Endodermal cell (in vitro differentiated cells): ENCODE data around the gene FERMT3. TPM values are rescaled to one million over a fixed set of nuclear protein-coding genes. Genes with fewer than 3 reads are reported as not detected.
"Not testable (repeated sequence)": the region's sequence is repeated elsewhere in the genome, so short reads cannot be mapped to it uniquely, and the experiment has no call there.

Experiments used
- DNase-seq: peaks from one replicate; pipeline ENCODE4 v3.0.0-alpha.2; 2017
- H3K27ac ChIP-seq: 2 replicates; pipeline ENCODE4 v1.5.1; 2013; ENCODE audit warnings: mild to moderate bottlenecking, low read depth, low read length, moderate library complexity
- H3K27me3 ChIP-seq: 2 replicates; pipeline ENCODE4 v1.6.1; 2013; ENCODE audit warnings: mild to moderate bottlenecking, low read length, moderate library complexity; ENCODE audit not compliant: insufficient read depth, control insufficient read depth, poor library complexity, severe bottlenecking
- H3K36me3 ChIP-seq: 2 replicates; pipeline ENCODE4 v1.7.0; 2013; ENCODE audit warnings: mild to moderate bottlenecking, low read length, moderate library complexity; ENCODE audit not compliant: control insufficient read depth, insufficient read depth
- H3K4me1 ChIP-seq: one replicate; pipeline ENCODE4 v1.7.0; 2013; ENCODE audit warnings: low read length; ENCODE audit not compliant: control insufficient read depth, insufficient read depth
- H3K4me3 ChIP-seq: 2 replicates; pipeline ENCODE4 v1.5.1; 2013; ENCODE audit warnings: mild to moderate bottlenecking, low read length, moderate library complexity
- H3K9ac ChIP-seq: 2 replicates; pipeline ENCODE4 v1.6.1; 2013; ENCODE audit warnings: mild to moderate bottlenecking, low read length, moderate library complexity; ENCODE audit not compliant: poor library complexity, severe bottlenecking; ENCODE audit errors: extremely low read depth
- H3K9me3 ChIP-seq: 2 replicates; pipeline ENCODE4 v1.6.1; 2013; ENCODE audit warnings: mild to moderate bottlenecking, low read length, moderate library complexity; ENCODE audit not compliant: control insufficient read depth
- H3K27ac Mint-ChIP-seq: 2 replicates; pipeline ENCODE4 v1.8.0; 2020; ENCODE audit warnings: mixed read lengths
- H3K27me3 Mint-ChIP-seq: 2 replicates; pipeline ENCODE4 v1.8.0; 2021; ENCODE audit warnings: mild to moderate bottlenecking, mixed read lengths; ENCODE audit not compliant: insufficient read depth
- H3K36me3 Mint-ChIP-seq: 2 replicates; pipeline ENCODE4 v1.8.0; 2020; ENCODE audit warnings: low read depth, mixed read lengths
- H3K4me1 Mint-ChIP-seq: 2 replicates; pipeline ENCODE4 v1.8.0; 2020; ENCODE audit warnings: mixed read lengths
- H3K4me3 Mint-ChIP-seq: 2 replicates; pipeline ENCODE4 v1.8.0; 2020; ENCODE audit warnings: mild to moderate bottlenecking, moderate library complexity, mixed read lengths
- H3K9me3 Mint-ChIP-seq: 2 replicates; pipeline ENCODE4 v1.8.0; 2020; ENCODE audit warnings: mild to moderate bottlenecking, mixed read lengths
- CTCF ChIP-seq: fragments of 200-600 bp; sonication (generic); conservative IDR thresholded peaks from 2 replicates; pipeline ENCODE4 v1.5.0; 2021; ENCODE audit warnings: antibody characterized with exemption, mild to moderate bottlenecking
- WGBS, 2 experiments: methylation state at CpG; one replicate each; pipeline versions ENCODE4 v1.1.5 to v1.1.7; 2013; ENCODE audit warnings: missing lambda C conversion rate in 2 of 2, mixed read lengths in 1 of 2; ENCODE audit not compliant: insufficient coverage in 1 of 2, insufficient read length in 1 of 2; 5-methylcytosine and 5-hydroxymethylcytosine counted together
- long read RNA-seq, 4 experiments: library from polyadenylated mRNA in 2 of 4; library from RNA in 1 of 4; library from capped mRNA in 1 of 4; stranded (forward) in 3 of 4; unstranded in 1 of 4; transcript quantifications; one replicate each; pipeline ENCODE4 v2.0.0, GENCODE V29; 2020 to 2021; ENCODE audit warnings: inconsistent platforms in 1 of 4
- polyA plus RNA-seq, 2 experiments: library from polyadenylated mRNA; stranded (reverse); fragments of 50-300 nt; gene quantifications; one replicate each; pipeline ENCODE4 v1.2.3, GENCODE V29; 2013
- total RNA-seq, 2 donors: library from RNA; stranded (reverse); fragmentation: NEBNext Ultra II Directional in 1 of 2; extraction: Animal tissue kit (Norgen Biotek cat#: 25700) in 1 of 2; gene quantifications; 2 replicates in 1 of 2; 3 replicates in 1 of 2; pipeline ENCODE4 v1.2.1, GENCODE V29; 2021

FERMT3 gene
- 1 to 10 TPM; 4.2 to 5.3 TPM for total RNA-seq
- 2.0 TPM for polyA plus RNA-seq (2013, experiment 1 of 2)
- 1.3 TPM for polyA plus RNA-seq (2013, experiment 2 of 2)
- long read RNA-seq, experiment 1, partial matches to known transcripts: 0 of 1 reads
- long read RNA-seq, experiment 1, other reads (novel, unspliced or antisense): 1 of 1 reads
- long read RNA-seq, experiment 2, partial matches to known transcripts: 0 of 2 reads
- long read RNA-seq, experiment 2, other reads (novel, unspliced or antisense): 2 of 2 reads
- long read RNA-seq, experiment 3: 0 reads
- long read RNA-seq, experiment 4: 0 reads

- no peak for DNase-seq
- Mint-ChIP-seq H3K9me3 (no peaks in the 10 kb centered on the region), H3K36me3 (peaks cover 43% of the 10 kb centered on the region), H3K4me3 (no peak within 1 kb of the TSS), H3K27ac (peak within 1 kb of the TSS; percentile 30), H3K4me1 (no peaks in the 10 kb centered on the region), H3K27me3 (no peaks in the 10 kb centered on the region)
- no peak for TF ChIP-seq CTCF
- Histone ChIP-seq H3K27me3 (no peaks in the 10 kb centered on the region), H3K9me3 (no peaks in the 10 kb centered on the region), H3K27ac (no peak within 1 kb of the TSS), H3K4me3 (no peak within 1 kb of the TSS), H3K36me3 (peaks cover 53% of the 10 kb centered on the region), H3K4me1 (peaks cover 3% of the 10 kb centered on the region), H3K9ac (no peak within 1 kb of the TSS)
- 93 to 95% methylated on average over 16 to 27 of the region's 27 CpGs for WGBS, 2 experiments
These were observed at the start of gene FERMT3 for GRCh38 chr11:64206457-64207255. Gene FERMT3 (plus strand): TSS chr11:64206721. CDS start chr11:64207365, 644 bp downstream.

GRCh38 chr11:64157631-64158394 lies 48.7 kb upstream of the FERMT3 start:
- 92 to 93% methylated on average over 10 to 17 of the region's 17 CpGs for WGBS, 2 experiments
- H3K27me3 ChIP-seq: no peaks in the 10 kb centered on the region
- H3K9me3 Mint-ChIP-seq: no peaks in the 10 kb centered on the region
- no peaks in the 10 kb centered on the region for H3K4me1 ChIP-seq
- no peak overlapping the region for H3K27ac ChIP-seq
- no peak for TF ChIP-seq CTCF
- no peak overlapping the region for H3K4me3 ChIP-seq
- no peak overlapping the region for H3K9ac ChIP-seq
- no peak overlapping the region for H3K27ac Mint-ChIP-seq
- no peak overlapping the region for H3K4me3 Mint-ChIP-seq
- no peaks in the 10 kb centered on the region for H3K9me3 ChIP-seq
- peaks cover 7% of the 10 kb centered on the region for H3K4me1 Mint-ChIP-seq
- no peaks in the 10 kb centered on the region for H3K27me3 Mint-ChIP-seq
- H3K36me3 Mint-ChIP-seq: peaks cover 9% of the 10 kb centered on the region
- H3K36me3 ChIP-seq: no peaks in the 10 kb centered on the region
- DNase-seq: no peak

- Histone ChIP-seq H3K9ac (no peak overlapping the region), H3K27ac (no peak overlapping the region), H3K9me3 (no peaks in the 10 kb centered on the region), H3K4me1 (peaks cover 4% of the 10 kb centered on the region), H3K27me3 (no peaks in the 10 kb centered on the region), H3K4me3 (no peak overlapping the region), H3K36me3 (no peaks in the 10 kb centered on the region)
- Mint-ChIP-seq H3K27me3 (peaks cover 6% of the 10 kb centered on the region), H3K4me1 (peaks cover 5% of the 10 kb centered on the region), H3K4me3 (no peak overlapping the region), H3K27ac (no peak overlapping the region), H3K36me3 (peaks cover 9% of the 10 kb centered on the region), H3K9me3 (no peaks in the 10 kb centered on the region)
- no peak for TF ChIP-seq CTCF
- 89 to 99% methylated on average over 7 to 10 of the region's 10 CpGs for WGBS, 2 experiments
- no peak for DNase-seq
These were observed 45.5 kb upstream of the FERMT3 start for GRCh38 chr11:64161037-64161436.

DNA sequence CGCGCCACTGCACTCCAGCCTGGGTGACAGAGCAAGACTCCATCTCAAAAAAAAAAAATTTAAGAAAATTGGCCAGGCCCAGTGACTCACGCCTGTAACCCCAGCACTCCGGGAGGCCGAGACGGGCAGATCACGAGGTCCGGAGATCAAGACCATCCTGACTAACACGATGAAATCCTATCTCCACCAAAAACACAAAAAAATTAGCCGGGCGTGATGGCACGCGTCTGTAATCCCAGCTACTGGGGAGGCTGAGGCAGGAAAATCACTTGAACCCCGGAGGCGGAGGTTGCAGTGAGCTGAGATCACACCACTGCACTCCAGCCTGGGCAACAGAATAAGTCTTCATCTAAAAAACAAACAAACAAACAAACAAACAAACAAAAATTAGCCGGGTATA lies 43.8 kb upstream of the FERMT3 start:
- not testable (repeated sequence) for H3K4me1 ChIP-seq, H3K27ac ChIP-seq, H3K27me3 Mint-ChIP-seq, H3K36me3 Mint-ChIP-seq, H3K27me3 ChIP-seq, H3K9ac ChIP-seq, H3K9me3 Mint-ChIP-seq, H3K27ac Mint-ChIP-seq, H3K4me1 Mint-ChIP-seq, H3K4me3 ChIP-seq, H3K36me3 ChIP-seq, H3K4me3 Mint-ChIP-seq, DNase-seq, H3K9me3 ChIP-seq
- 94 to 99% methylated on average over 9 to 16 of the region's 16 CpGs for WGBS, 2 experiments
